TTC549 (cell line): Measurements from ENCODE around the gene CAPS.
"Not testable (repeated sequence)": the region's sequence is repeated elsewhere in the genome, so short reads cannot be mapped to it uniquely, and the experiment has no call there.

Experiments
- FAIRE-seq: peaks from 2 replicates; lab custom pipeline; 2012; peaks lifted over from hg19 to GRCh38; lab: Jason Lieb, UNC

Gene CAPS

GRCh38 chr19:5913739-5914357 is at the start of gene CAPS:
Gene CAPS (plus strand): TSS chr19:5914254. CDS start chr19:5914407, 153 bp downstream.
- no peak for FAIRE-seq

GRCh38 chr19:5864725-5865486 is 49.1 kb upstream of the CAPS start:
- FAIRE-seq, result no peak

GRCh38 chr19:5865772-5866171 is 48.3 kb upstream of the CAPS start:
- FAIRE-seq, result no peak

GRCh38 chr19:5867201-5868136 is 46.6 kb upstream of the CAPS start:
- no peak for FAIRE-seq

- no peak for FAIRE-seq
These were observed 43.1 kb upstream of the CAPS start for GRCh38 chr19:5870986-5871394.

GRCh38 chr19:5873617-5874199 is 40.3 kb upstream of the CAPS start:
- FAIRE-seq, result no peak

GRCh38 chr19:5874496-5874895 is 39.6 kb upstream of the CAPS start:
- not testable (repeated sequence) for FAIRE-seq

- no peak for FAIRE-seq
These were observed 36.6 kb upstream of the CAPS start for GRCh38 chr19:5877427-5877826.

GRCh38 chr19:5877882-5878281 is 36.2 kb upstream of the CAPS start:
- no peak for FAIRE-seq

GRCh38 chr19:5880196-5880595 is 33.9 kb upstream of the CAPS start:
- FAIRE-seq, result no peak

- FAIRE-seq, result no peak
These were observed 33.4 kb upstream of the CAPS start for GRCh38 chr19:5880604-5881078.

- FAIRE-seq, result no peak
These were observed 32.3 kb upstream of the CAPS start for GRCh38 chr19:5881543-5882299.

GRCh38 chr19:5882421-5882968 is 31.6 kb upstream of the CAPS start:
- no peak for FAIRE-seq

GRCh38 chr19:5883157-5883873 is 30.7 kb upstream of the CAPS start:
- FAIRE-seq, result not testable (repeated sequence)

- FAIRE-seq, result not testable (repeated sequence)
These were observed 29.8 kb upstream of the CAPS start for GRCh38 chr19:5884065-5884811.

- FAIRE-seq, result no peak
These were observed 24.6 kb upstream of the CAPS start for GRCh38 chr19:5889288-5889971.

GRCh38 chr19:5890099-5890498 is 24.0 kb upstream of the CAPS start:
- no peak for FAIRE-seq

GRCh38 chr19:5891572-5891937 is 22.5 kb upstream of the CAPS start:
- FAIRE-seq, result no peak
